K562 (cell line): ENCODE results near the gene TMPO. TPM values are rescaled to one million over a fixed set of nuclear protein-coding genes. Genes with fewer than 3 reads are reported as not detected.

Experiments
- ATF3 ChIP-seq, 2 experiments: fragments of 450-650 bp in 1 of 2; sonication (generic) in 1 of 2; formaldehyde crosslinking in 1 of 2; IDR thresholded peaks in 1 of 2; conservative IDR thresholded peaks in 1 of 2; 2 replicates each; pipeline versions ENCODE4 v1.6.1 to v1.8.1; 2016 to 2023; ENCODE audit warnings: mild to moderate bottlenecking in 2 of 2, moderate library complexity in 2 of 2, inconsistent platforms in 1 of 2, missing genetic modification reagents in 1 of 2
- BCOR ChIP-seq: fragments of 450-650 bp; IDR thresholded peaks from 2 replicates; pipeline ENCODE4 v1.6.1; 2016
- BDP1 ChIP-seq: IDR thresholded peaks from 3 replicates; pipeline ENCODE4 v1.6.1; 2011; ENCODE audit not compliant: insufficient read length, insufficient read depth
- ELF2 ChIP-seq: fragments of 250-450 bp; sonication (Bioruptor Pico); IDR thresholded peaks from 2 replicates; pipeline ENCODE4 v1.5.0; 2021; ENCODE audit warnings: mild to moderate bottlenecking
- FOXK2 ChIP-seq, 2 experiments: fragments of 450-650 bp; IDR thresholded peaks in 1 of 2; conservative IDR thresholded peaks in 1 of 2; 2 replicates each; pipeline ENCODE4 v1.6.1; 2016; ENCODE audit warnings: low read depth in 2 of 2, mild to moderate bottlenecking in 1 of 2
- FOXP4 ChIP-seq: sonication (generic); formaldehyde crosslinking; IDR thresholded peaks from 2 replicates; pipeline ENCODE4 v1.8.0; 2022; ENCODE audit warnings: mild to moderate bottlenecking, missing genetic modification reagents, borderline replicate concordance
- HDAC6 ChIP-seq: IDR thresholded peaks from 2 replicates; pipeline ENCODE4 v1.6.1; 2012; ENCODE audit warnings: low read depth, mild to moderate bottlenecking, control low read depth, inconsistent platforms, low read length, moderate library complexity
- NFRKB ChIP-seq: fragments of 450-650 bp; IDR thresholded peaks from 2 replicates; pipeline ENCODE4 v1.6.1; 2016; ENCODE audit warnings: low read depth
- RFX1 ChIP-seq: fragments of 450-650 bp; IDR thresholded peaks from 2 replicates; pipeline ENCODE4 v1.6.1; 2016; ENCODE audit warnings: mild to moderate bottlenecking, moderate library complexity
- RREB1 ChIP-seq: fragments of 250-450 bp; sonication (Bioruptor Pico); IDR thresholded peaks from 2 replicates; pipeline ENCODE4 v1.4.0; 2020
- SETDB1 ChIP-seq: IDR thresholded peaks from one replicate; pipeline ENCODE4 v1.6.1; 2012; ENCODE audit warnings: low read length, control low read depth, inconsistent platforms
- SMAD2 ChIP-seq: fragments of 150-350 bp; IDR thresholded peaks from 2 replicates; pipeline ENCODE4 v1.6.1; 2014; ENCODE audit warnings: low read depth, mild to moderate bottlenecking, low read length
- SMARCA4 ChIP-seq: fragments of 450-650 bp; IDR thresholded peaks from 2 replicates; pipeline ENCODE4 v1.6.1; 2016
- SNRNP70 ChIP-seq: fragments of 200-400 bp; formaldehyde crosslinking; optimal IDR thresholded peaks from 2 replicates; pipeline ENCODE3; 2017; ENCODE audit warnings: low read depth, low read length
- SP2 ChIP-seq: IDR thresholded peaks from 2 replicates; pipeline ENCODE4 v1.6.1; 2011; ENCODE audit warnings: mild to moderate bottlenecking, low read depth, low read length, moderate library complexity; ENCODE audit not compliant: poor library complexity, severe bottlenecking; ENCODE audit errors: extremely low read depth
- TAL1 ChIP-seq: fragments of 450-650 bp; IDR thresholded peaks from 2 replicates; pipeline ENCODE4 v1.6.1; 2016; ENCODE audit warnings: mild to moderate bottlenecking
- TCF15 ChIP-seq: fragments of 250-450 bp; sonication (Bioruptor Pico); IDR thresholded peaks from 2 replicates; pipeline ENCODE4 v1.8.0; 2022; ENCODE audit warnings: moderate library complexity, mild to moderate bottlenecking, inconsistent platforms
- ZNF121 ChIP-seq: sonication (generic); formaldehyde crosslinking; conservative IDR thresholded peaks from 2 replicates; pipeline ENCODE4 v1.8.0; 2022; ENCODE audit warnings: missing genetic modification reagents
- ZNF140 ChIP-seq: fragments of 250-450 bp; sonication (Bioruptor Pico); IDR thresholded peaks from 2 replicates; pipeline ENCODE4 v1.8.0; 2021; ENCODE audit warnings: moderate library complexity, mild to moderate bottlenecking, inconsistent platforms
- polyA plus RNA-seq, 8 experiments: library from polyadenylated mRNA; depleted of rRNA in 4 of 8; stranded (reverse) in 5 of 8; unstranded in 3 of 8; fragments of >200 nt; fragmentation: Nextera tagmentation in 2 of 8; fragmentation: Illumina TruSeq in 1 of 8; extraction: Ambion mirVana in 2 of 8; extraction: Trizol in 1 of 8; gene quantifications; 2 replicates each; pipeline versions ENCODE4 v1.2.1 to v1.2.3, GENCODE V29; 2011 to 2014; ENCODE audit warnings: inconsistent platforms in 1 of 8, missing spikeins in 1 of 8
- total RNA-seq, 7 experiments: library from RNA; depleted of rRNA in 6 of 7; stranded (reverse); fragments of >200 nt in 6 of 7; fragmentation: Illumina TruSeq in 2 of 7; extraction: Trizol in 2 of 7; gene quantifications; 2 replicates each; pipeline versions ENCODE4 v1.2.1 to v1.2.3, GENCODE V29; 2011 to 2021; ENCODE audit warnings: low replicate concordance in 1 of 7
- TF ChIP-seq, protein P1 (sequence below), 2 experiments: fragments of 250-450 bp in 1 of 2; fragments of 450-650 bp in 1 of 2; sonication (Bioruptor Pico) in 1 of 2; IDR thresholded peaks; 2 replicates each; pipeline versions ENCODE4 v1.6.1 to v1.8.0; 2016 to 2021; ENCODE audit warnings: mild to moderate bottlenecking in 2 of 2, moderate library complexity in 2 of 2, missing compliant biosample characterization in 1 of 2, missing genetic modification characterization in 1 of 2

Gene TMPO
- total and polyA plus RNA-seq, 9 of the 15 experiments (the other 6 are each of a cell fraction or from before 2014, with no cell fraction given) = 62.1 to 263 (median 182) TPM

GRCh38 chr12:98509063-98509462 lies 6.3 kb upstream of the TMPO start (continued):
- TF ChIP-seq SNRNP70 = no peak
- TF ChIP-seq ATF3 (IDR thresholded peaks at IDR 0.05) = peak; percentile 45; the same call in 1 of the 2 replicates
- TF ChIP-seq ATF3 (CRISPR knock-in tag; conservative IDR thresholded peaks at IDR 0.05) = no peak
- no peak for TF ChIP-seq FOXP4
- no peak for TF ChIP-seq SMAD2
- 0 out of 2 replicates have a peak, but pooled peaks have one; percentile 60 for TF ChIP-seq BCOR
- TF ChIP-seq RFX1 = no peak
- TF ChIP-seq NFRKB = no peak
- TF ChIP-seq TCF15 (CRISPR knock-in tag) = no peak
- peak in 1 of 2 experiments; percentile 54; a peak in 1 of 4 replicates for TF ChIP-seq FOXK2 (conservative IDR thresholded peaks at IDR 0.05 in 1 of 2, IDR thresholded peaks at IDR 0.05 in 1 of 2; ENCODE audit: low read depth in 2 of 2)
- TF ChIP-seq ZNF121 (CRISPR knock-in tag) = no peak
- TF ChIP-seq BDP1 = no peak
- TF ChIP-seq HDAC6 = no peak
- peak; percentile 95 for TF ChIP-seq SMARCA4
- no peak for TF ChIP-seq ELF2
- no peak for TF ChIP-seq SP2
- TF ChIP-seq SETDB1 = no peak
- TF ChIP-seq ZNF140 (CRISPR knock-in tag) = no peak
- TF ChIP-seq RREB1 (CRISPR knock-in tag) = no peak
- TF ChIP-seq, protein P1, sequence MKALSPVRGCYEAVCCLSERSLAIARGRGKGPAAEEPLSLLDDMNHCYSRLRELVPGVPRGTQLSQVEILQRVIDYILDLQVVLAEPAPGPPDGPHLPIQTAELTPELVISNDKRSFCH (CRISPR knock-in tag; IDR thresholded peaks at IDR 0.05) = no peak
- TF ChIP-seq, protein P1 (tag; IDR thresholded peaks at IDR 0.05) = peak; percentile 96
- peak; percentile 89 for TF ChIP-seq TAL1
